GM18511 (cell line): ENCODE results near the gene USH2A.

Experiments used
- ATAC-seq: cut with Tn5 transposase; IDR thresholded peaks from one replicate; pipeline ENCODE4 v1.9.1; 2021; ENCODE audit warnings: mild to moderate bottlenecking, moderate library complexity; ENCODE audit not compliant: unreplicated experiment

Gene USH2A

GRCh38 chr1:216422821-216423520 is at the start of gene USH2A:
Gene USH2A, minus strand, starts transcription at chr1:216423448. Its CDS starts 1,112 bp downstream, at chr1:216422336.
- ATAC-seq = no peak

- ATAC-seq = no peak
Observed at GRCh38 chr1:216466162-216466801, 43.0 kb upstream of the USH2A start.

GRCh38 chr1:216464489-216464888 is 41.2 kb upstream of the USH2A start:
- no peak for ATAC-seq

- no peak for ATAC-seq
Observed at GRCh38 chr1:216462066-216462775, 39.0 kb upstream of the USH2A start.

GRCh38 chr1:216461466-216461865 is 38.2 kb upstream of the USH2A start:
- no peak for ATAC-seq

- ATAC-seq = no peak
Observed at GRCh38 chr1:216459651-216460207, 36.5 kb upstream of the USH2A start.

GRCh38 chr1:216458812-216459211 is 35.6 kb upstream of the USH2A start:
- no peak for ATAC-seq

- ATAC-seq = no peak
Observed at GRCh38 chr1:216457356-216457755, 34.1 kb upstream of the USH2A start.

- no peak for ATAC-seq
Observed at GRCh38 chr1:216456682-216457081, 33.4 kb upstream of the USH2A start.

GRCh38 chr1:216453777-216454176 is 30.5 kb upstream of the USH2A start:
- no peak for ATAC-seq

GRCh38 chr1:216450227-216450626 is 27.0 kb upstream of the USH2A start:
- ATAC-seq = no peak

- no peak for ATAC-seq
Observed at GRCh38 chr1:216448011-216448510, 24.8 kb upstream of the USH2A start.

- ATAC-seq = no peak
Observed at GRCh38 chr1:216437603-216438002, 14.4 kb upstream of the USH2A start.

- ATAC-seq = no peak
Observed at GRCh38 chr1:216434232-216434631, 11.0 kb upstream of the USH2A start.

- no peak for ATAC-seq
Observed at GRCh38 chr1:216433175-216433574, 9.9 kb upstream of the USH2A start.

- no peak for ATAC-seq
Observed at GRCh38 chr1:216430744-216431143, 7.5 kb upstream of the USH2A start.

GRCh38 chr1:216425577-216425976 is 2.3 kb upstream of the USH2A start:
- no peak for ATAC-seq

GRCh38 chr1:216420746-216421145 is 2.5 kb downstream of the USH2A start:
- ATAC-seq = no peak

GRCh38 chr1:216420263-216420662 is 3.0 kb downstream of the USH2A start:
- ATAC-seq = no peak

- no peak for ATAC-seq
Observed at GRCh38 chr1:216416488-216416887, 6.8 kb downstream of the USH2A start.

GRCh38 chr1:216410026-216410425 is 13.2 kb downstream of the USH2A start:
- no peak for ATAC-seq
